Activated CD4-positive, alpha-beta memory T cell treated with anti-CD3 and anti-CD28 coated beads, Interleukin-2, amount 10 ng/mL, durations not matched to agents 7 days and 5 days (primary cell): ENCODE results near the gene JOSD1. TPM values are rescaled to one million over a fixed set of nuclear protein-coding genes. Genes with fewer than 3 reads are reported as not detected.

ENCODE experiments used
- CTCF ChIA-PET: fragments of 350-600 bp; sonication (Branson Sonifier 250); formaldehyde crosslinking; loops from one replicate; lab custom pipeline; 2021; ENCODE audit warnings: antibody characterized with exemption, inconsistent platforms; lab: Charles Lee
- POLR2A ChIA-PET: fragments of 350-600 bp; sonication (Branson Sonifier 250); formaldehyde crosslinking; loops from one replicate; lab custom pipeline; 2021; ENCODE audit warnings: antibody characterized with exemption; lab: Charles Lee
- DNase-seq: peaks from one replicate; pipeline ENCODE4 v3.0.0-alpha.2; 2020
- H3K27ac Mint-ChIP-seq: one replicate; pipeline ENCODE4 v1.8.0; 2021; ENCODE audit warnings: mild to moderate bottlenecking, mixed read lengths
- H3K27me3 Mint-ChIP-seq: one replicate; pipeline ENCODE4 v1.8.0; 2021; ENCODE audit warnings: mixed read lengths
- H3K36me3 Mint-ChIP-seq: one replicate; pipeline ENCODE4 v1.8.0; 2021; ENCODE audit warnings: low read depth, mixed read lengths
- H3K4me1 Mint-ChIP-seq: one replicate; pipeline ENCODE4 v1.8.0; 2021; ENCODE audit warnings: mixed read lengths
- H3K4me3 Mint-ChIP-seq: one replicate; pipeline ENCODE4 v1.8.0; 2021; ENCODE audit warnings: mild to moderate bottlenecking, mixed read lengths
- H3K9me3 Mint-ChIP-seq: one replicate; pipeline ENCODE4 v1.8.0; 2021; ENCODE audit warnings: mixed read lengths
- total RNA-seq, 2 experiments: library from RNA; stranded (reverse); gene quantifications; one replicate each; pipeline ENCODE4 v1.2.3, GENCODE V29; 2021

Gene JOSD1
- total RNA-seq, 2 experiments from 2014 or later: 109 to 111 TPM

GRCh38 chr22:38719196-38719595, 18.5 kb upstream of the JOSD1 start:
- CTCF ChIA-PET: interaction anchor here (0.7 kb wide), 1 partner anchor 290 kb away, joined by 3 read pairs; no protein-coding TSS in a partner anchor
- H3K27ac Mint-ChIP-seq: no peak overlapping the region
- POLR2A ChIA-PET: interaction anchor here (1.1 to 3.1 kb wide), 3 partner anchors 13 to 20 kb away, joined by 3 to 23 read pairs (median 8); partner anchors contain the start of gene GTPBP1
- H3K36me3 Mint-ChIP-seq: peaks cover 77% of the 10 kb centered on the region
- H3K4me3 Mint-ChIP-seq: no peak overlapping the region
- no peak for DNase-seq
- H3K9me3 Mint-ChIP-seq: no peaks in the 10 kb centered on the region
- H3K27me3 Mint-ChIP-seq: no peaks in the 10 kb centered on the region
- H3K4me1 Mint-ChIP-seq: peaks cover 14% of the 10 kb centered on the region

GRCh38 chr22:38718414-38718813, 17.7 kb upstream of the JOSD1 start:
- POLR2A ChIA-PET: interaction anchor here (0.7 to 3.1 kb wide), 4 partner anchors 10 to 17 kb away, joined by 3 to 23 read pairs (median 8); partner anchors contain the start of gene GTPBP1
- H3K36me3 Mint-ChIP-seq: peaks cover 73% of the 10 kb centered on the region
- no peak overlapping the region for H3K27ac Mint-ChIP-seq
- DNase-seq: no peak
- H3K4me3 Mint-ChIP-seq: no peak overlapping the region
- CTCF ChIA-PET: interaction anchor here (0.6 kb wide), 1 partner anchor 34 kb away, joined by 3 read pairs; no protein-coding TSS in a partner anchor
- peaks cover 19% of the 10 kb centered on the region for H3K4me1 Mint-ChIP-seq
- no peaks in the 10 kb centered on the region for H3K27me3 Mint-ChIP-seq
- H3K9me3 Mint-ChIP-seq: no peaks in the 10 kb centered on the region

- Mint-ChIP-seq H3K27ac (no peak overlapping the region), H3K9me3 (no peaks in the 10 kb centered on the region), H3K4me3 (no peak overlapping the region), H3K27me3 (no peaks in the 10 kb centered on the region), H3K4me1 (peaks cover 28% of the 10 kb centered on the region), H3K36me3 (peaks cover 75% of the 10 kb centered on the region)
- ChIA-PET CTCF (no interaction called here), POLR2A (interaction anchor here (1.3 to 3.1 kb wide), 3 partner anchors 12 to 19 kb away, joined by 4 to 23 read pairs (median 13); partner anchors contain the start of gene GTPBP1)
- no peak for DNase-seq
These were observed 16.5 kb upstream of the JOSD1 start for GRCh38 chr22:38717244-38717643.

- H3K27ac Mint-ChIP-seq: no peak overlapping the region
- no peak for DNase-seq
- POLR2A ChIA-PET: interaction anchor here (2.4 to 3.1 kb wide), 2 partner anchors 12 to 16 kb away, joined by 13 to 23 read pairs; partner anchors contain the start of gene GTPBP1
These were observed 16.1 kb upstream of the JOSD1 start for GRCh38 chr22:38716826-38717225.

GRCh38 chr22:38716271-38716670, 15.5 kb upstream of the JOSD1 start:
- Mint-ChIP-seq H3K27ac (no peak overlapping the region), H3K4me1 (peaks cover 30% of the 10 kb centered on the region), H3K9me3 (no peaks in the 10 kb centered on the region), H3K4me3 (no peak overlapping the region), H3K36me3 (peaks cover 72% of the 10 kb centered on the region), H3K27me3 (no peaks in the 10 kb centered on the region)
- ChIA-PET CTCF (interaction anchor here (1.0 kb wide), 1 partner anchor 9 kb away, joined by 10 read pairs; no protein-coding TSS in a partner anchor), POLR2A (interaction anchor here (2.3 to 2.4 kb wide), 2 partner anchors 11 to 16 kb away, joined by 13 to 17 read pairs; partner anchors contain the start of gene GTPBP1)
- DNase-seq: no peak

More at GRCh38 chr22:38716826-38717225, 16.1 kb upstream of the JOSD1 start:
- Mint-ChIP-seq H3K4me3 (no peak overlapping the region), H3K36me3 (peaks cover 75% of the 10 kb centered on the region), H3K27me3 (no peaks in the 10 kb centered on the region), H3K4me1 (peaks cover 32% of the 10 kb centered on the region), H3K9me3 (no peaks in the 10 kb centered on the region)
- CTCF ChIA-PET: interaction anchor here (1.0 kb wide), 1 partner anchor 8 kb away, joined by 10 read pairs; no protein-coding TSS in a partner anchor

- Mint-ChIP-seq H3K4me1 (peaks cover 33% of the 10 kb centered on the region), H3K27me3 (no peaks in the 10 kb centered on the region), H3K4me3 (no peak overlapping the region), H3K27ac (no peak overlapping the region), H3K9me3 (no peaks in the 10 kb centered on the region), H3K36me3 (peaks cover 72% of the 10 kb centered on the region)
- DNase-seq: no peak
- CTCF ChIA-PET: interaction anchor here (1.0 kb wide), 1 partner anchor 9 kb away, joined by 10 read pairs; no protein-coding TSS in a partner anchor
- POLR2A ChIA-PET: interaction anchor here (1.0 to 2.3 kb wide), 3 partner anchors 17 to 23 kb away, joined by 4 to 17 read pairs (median 5); no protein-coding TSS in a partner anchor
These were observed 15.1 kb upstream of the JOSD1 start for GRCh38 chr22:38715852-38716251.

- H3K27me3 Mint-ChIP-seq: no peaks in the 10 kb centered on the region
- DNase-seq: no peak
- ChIA-PET POLR2A (interaction anchor here (1.0 to 2.3 kb wide), 3 partner anchors 17 to 24 kb away, joined by 4 to 17 read pairs (median 5); no protein-coding TSS in a partner anchor), CTCF (interaction anchor here (1.0 kb wide), 1 partner anchor 9 kb away, joined by 3 read pairs; no protein-coding TSS in a partner anchor)
- H3K4me3 Mint-ChIP-seq: no peak overlapping the region
- H3K27ac Mint-ChIP-seq: peak overlapping the region; percentile 16
- peaks cover 39% of the 10 kb centered on the region for H3K4me1 Mint-ChIP-seq
- peaks cover 73% of the 10 kb centered on the region for H3K36me3 Mint-ChIP-seq
- no peaks in the 10 kb centered on the region for H3K9me3 Mint-ChIP-seq
These were observed 14.5 kb upstream of the JOSD1 start for GRCh38 chr22:38715176-38715764.

- CTCF ChIA-PET: interaction anchor here (1.0 kb wide), 1 partner anchor 11 kb away, joined by 3 read pairs; no protein-coding TSS in a partner anchor
- Mint-ChIP-seq H3K36me3 (peaks cover 71% of the 10 kb centered on the region), H3K4me3 (no peak overlapping the region), H3K27me3 (no peaks in the 10 kb centered on the region), H3K27ac (no peak overlapping the region), H3K4me1 (peaks cover 48% of the 10 kb centered on the region), H3K9me3 (no peaks in the 10 kb centered on the region)
- no peak for DNase-seq
- POLR2A ChIA-PET: interaction anchor here (2.3 kb wide), 1 partner anchor 19 kb away, joined by 17 read pairs; no protein-coding TSS in a partner anchor
These were observed 13.2 kb upstream of the JOSD1 start for GRCh38 chr22:38713921-38714320.

GRCh38 chr22:38712486-38713207, 11.9 kb upstream of the JOSD1 start:
- CTCF ChIA-PET: no interaction called here
- no peak for DNase-seq
- POLR2A ChIA-PET: interaction anchor here (0.9 kb wide), 1 partner anchor 17 kb away, joined by 4 read pairs; no protein-coding TSS in a partner anchor
- H3K36me3 Mint-ChIP-seq: peaks cover 73% of the 10 kb centered on the region
- no peak overlapping the region for H3K4me3 Mint-ChIP-seq
- H3K27me3 Mint-ChIP-seq: no peaks in the 10 kb centered on the region
- H3K9me3 Mint-ChIP-seq: no peaks in the 10 kb centered on the region
- no peak overlapping the region for H3K27ac Mint-ChIP-seq
- peaks cover 60% of the 10 kb centered on the region for H3K4me1 Mint-ChIP-seq

- POLR2A ChIA-PET: interaction anchor here (0.6 to 5.6 kb wide), 2 partner anchors 13 to 15 kb away, joined by 3 to 74 read pairs; no protein-coding TSS in a partner anchor
- DNase-seq: no peak
- Mint-ChIP-seq H3K4me3 (no peak overlapping the region), H3K4me1 (peaks cover 67% of the 10 kb centered on the region), H3K27me3 (no peaks in the 10 kb centered on the region), H3K36me3 (peaks cover 71% of the 10 kb centered on the region), H3K9me3 (no peaks in the 10 kb centered on the region), H3K27ac (no peak overlapping the region)
- CTCF ChIA-PET: no interaction called here
These were observed 10.1 kb upstream of the JOSD1 start for GRCh38 chr22:38710866-38711265.

- Mint-ChIP-seq H3K4me3 (no peak overlapping the region), H3K36me3 (peaks cover 66% of the 10 kb centered on the region), H3K27me3 (no peaks in the 10 kb centered on the region), H3K27ac (no peak overlapping the region), H3K9me3 (no peaks in the 10 kb centered on the region), H3K4me1 (peaks cover 66% of the 10 kb centered on the region)
- ChIA-PET CTCF (interaction anchor here (1.6 kb wide), 1 partner anchor 15 kb away, joined by 5 read pairs; no protein-coding TSS in a partner anchor), POLR2A (interaction anchor here (0.6 to 7.5 kb wide), 8 partner anchors 12 to 41 kb away, joined by 3 to 74 read pairs (median 5); partner anchors contain the start of gene TOMM22)
- DNase-seq: no peak
These were observed 9.6 kb upstream of the JOSD1 start for GRCh38 chr22:38710351-38710750.

GRCh38 chr22:38709306-38709705, 8.6 kb upstream of the JOSD1 start:
- ChIA-PET CTCF (interaction anchor here (1.6 kb wide), 1 partner anchor 16 kb away, joined by 5 read pairs; no protein-coding TSS in a partner anchor), POLR2A (interaction anchor here (1.1 to 7.5 kb wide), 5 partner anchors 11 to 42 kb away, joined by 4 to 74 read pairs (median 7); no protein-coding TSS in a partner anchor)
- Mint-ChIP-seq H3K36me3 (peaks cover 57% of the 10 kb centered on the region), H3K27ac (peak overlapping the region; percentile 66), H3K4me1 (peaks cover 66% of the 10 kb centered on the region), H3K9me3 (no peaks in the 10 kb centered on the region), H3K4me3 (no peak overlapping the region), H3K27me3 (no peaks in the 10 kb centered on the region)
- DNase-seq: no peak
